GM21526 (cell line): ENCODE measurements around the gene PELI2.

Experiments
- ATAC-seq: cut with Tn5 transposase; IDR thresholded peaks from one replicate; pipeline ENCODE4 v1.9.1; 2021; ENCODE audit warnings: moderate library complexity; ENCODE audit not compliant: unreplicated experiment, low FRiP score

The PELI2 gene

DNA sequence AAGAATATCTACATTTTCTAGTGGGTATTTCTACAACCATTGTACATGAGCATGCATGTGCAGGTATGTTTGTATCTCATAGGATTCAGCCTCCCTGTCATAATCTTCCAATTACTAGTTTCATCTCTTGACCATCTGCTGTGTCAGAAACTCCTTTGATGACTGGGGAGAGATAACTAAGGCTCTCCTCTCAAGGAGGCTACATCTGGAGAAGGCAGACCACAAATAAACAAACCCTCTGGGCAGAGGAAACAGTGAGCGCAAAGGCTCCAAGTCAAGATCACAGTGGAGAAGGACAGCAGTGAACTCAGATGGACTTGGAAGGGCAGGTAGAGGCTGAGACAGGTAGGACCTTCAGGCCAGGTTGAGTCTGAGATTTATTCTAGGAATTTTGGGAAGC is 166.4 kb downstream of the PELI2 start:
- ATAC-seq: no peak

DNA sequence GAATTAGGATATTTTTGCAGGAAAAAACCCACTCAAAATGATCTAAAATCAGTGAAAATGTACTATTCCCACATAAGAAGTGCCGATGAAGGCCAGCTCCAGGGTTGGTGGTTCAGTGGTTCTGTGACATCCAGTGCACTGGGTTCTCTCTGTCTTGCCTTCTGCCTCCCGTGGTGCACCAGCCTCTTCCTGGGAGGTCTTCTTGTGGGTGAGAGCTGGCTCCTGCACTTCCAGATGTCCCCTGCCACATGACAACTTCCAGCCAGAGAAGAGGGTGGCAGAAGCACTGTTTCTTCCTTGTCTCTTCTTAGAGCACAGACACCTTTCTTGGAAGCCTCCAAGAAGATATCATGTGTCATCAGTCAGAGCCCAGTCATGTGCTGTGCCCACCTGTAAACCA is 170.9 kb downstream of the PELI2 start:
- no peak for ATAC-seq

DNA sequence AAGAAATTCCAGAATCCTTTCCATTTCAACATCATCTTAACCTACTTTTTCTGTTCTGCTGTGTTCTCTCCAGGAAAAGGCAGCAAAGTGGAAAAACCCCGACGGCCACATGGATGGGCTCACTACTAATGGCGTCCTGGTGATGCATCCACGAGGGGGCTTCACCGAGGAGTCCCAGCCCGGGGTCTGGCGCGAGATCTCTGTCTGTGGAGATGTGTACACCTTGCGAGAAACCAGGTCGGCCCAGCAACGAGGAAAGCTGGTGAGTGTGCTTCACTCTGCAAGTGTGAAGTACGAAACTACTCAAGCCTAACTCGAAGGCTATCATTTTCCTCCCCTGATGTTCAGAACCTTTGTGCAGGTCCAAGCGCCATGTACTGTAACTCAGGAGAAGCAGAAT is 172.0 kb downstream of the PELI2 start:
- ATAC-seq: no peak

DNA sequence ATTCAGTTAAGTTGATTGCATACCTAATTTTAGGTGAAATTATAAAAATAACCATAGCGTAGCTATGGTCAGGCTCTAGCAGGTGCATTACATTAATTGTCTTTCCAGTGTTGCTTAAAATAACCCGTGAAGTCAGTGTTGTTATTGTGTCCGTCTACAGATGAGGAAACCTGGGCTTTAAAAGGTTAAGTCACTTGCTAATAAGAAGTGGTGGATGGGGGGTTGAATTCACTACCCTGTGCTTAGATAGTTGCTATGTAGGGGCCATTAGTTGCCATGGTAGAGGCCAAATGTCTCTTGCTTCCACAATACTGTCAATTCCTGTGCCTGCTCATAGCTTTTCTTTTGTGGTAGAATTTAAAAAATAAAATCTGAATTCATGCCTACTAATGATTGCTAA is 174.8 kb downstream of the PELI2 start:
- ATAC-seq: no peak

DNA sequence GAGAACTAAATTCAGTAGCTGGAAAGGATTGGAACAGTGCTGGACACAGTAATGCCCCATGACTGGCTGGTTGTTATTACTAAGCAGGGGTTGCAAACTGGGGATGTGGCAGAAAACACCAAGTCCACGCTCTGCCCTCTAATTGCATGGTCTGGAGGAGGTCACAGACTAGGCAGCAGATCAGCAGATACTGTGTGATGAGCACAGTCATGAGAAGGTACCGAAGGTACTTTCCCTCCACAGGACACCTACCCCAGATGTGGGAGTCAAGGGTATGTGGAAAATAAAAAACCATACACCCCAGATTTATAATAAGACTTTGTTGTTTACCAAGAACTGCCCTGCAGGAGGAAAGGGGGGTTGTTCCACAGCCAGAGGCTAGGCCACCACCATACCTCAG is 175.3 kb downstream of the PELI2 start:
- no peak for ATAC-seq

DNA sequence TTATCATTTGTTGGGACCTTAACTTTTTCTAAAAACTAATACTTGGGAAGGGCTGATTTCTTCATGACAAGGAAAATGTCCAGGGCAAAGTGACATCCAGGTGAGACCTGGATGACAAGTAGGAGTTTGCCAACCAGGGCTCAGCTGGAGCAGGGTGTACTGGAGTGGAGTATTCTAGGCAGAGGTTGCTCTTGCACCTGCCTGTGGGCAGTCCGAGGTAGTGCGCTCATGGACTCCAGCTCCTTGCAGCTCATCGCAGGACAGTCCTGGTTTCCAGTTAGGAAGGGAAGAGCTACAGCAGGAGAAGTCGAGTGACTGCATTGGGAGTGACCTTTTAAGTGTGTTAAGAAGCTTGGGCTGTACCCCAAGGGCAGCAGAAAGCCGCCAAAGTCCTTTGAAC is 175.9 kb downstream of the PELI2 start:
- ATAC-seq: no peak

DNA sequence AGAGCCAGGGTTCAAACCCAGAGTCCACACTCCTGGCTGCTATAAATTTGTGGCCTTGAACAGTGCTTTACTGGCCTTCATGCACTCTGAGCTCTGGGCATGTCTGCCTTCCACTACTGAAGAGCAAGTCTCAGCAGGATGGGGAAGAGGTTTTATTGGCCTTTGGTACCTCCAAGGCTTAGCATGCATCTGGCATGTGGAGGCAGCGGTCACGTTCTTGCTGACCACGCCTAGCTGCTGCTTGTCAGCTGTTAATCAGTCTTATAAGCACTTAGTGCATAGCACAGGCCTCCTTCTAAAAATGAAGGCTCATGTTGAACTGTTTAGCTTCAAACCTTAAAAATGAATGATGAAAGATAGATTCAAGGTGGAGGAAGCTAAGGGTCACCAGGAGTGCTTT is 177.5 kb downstream of the PELI2 start:
- ATAC-seq: no peak

DNA sequence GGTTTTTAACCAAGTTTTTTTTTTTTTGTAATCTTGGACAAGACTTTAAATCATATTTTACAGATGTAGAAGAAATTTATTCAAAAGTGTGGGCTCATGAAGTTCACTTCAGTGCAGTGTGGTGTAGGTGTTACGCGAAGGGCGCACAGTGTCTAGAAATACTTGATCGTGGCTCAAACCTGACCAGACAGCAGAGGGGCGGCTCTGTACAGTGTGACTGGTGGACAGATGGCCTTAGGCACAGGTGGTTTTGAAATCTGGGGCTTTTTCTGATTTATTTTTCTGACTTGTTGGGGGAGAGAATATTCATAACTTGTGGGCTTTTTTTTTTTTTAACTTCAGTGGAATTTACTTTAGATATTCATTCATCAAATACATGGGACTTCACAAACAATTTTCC is 179.2 kb downstream of the PELI2 start:
- no peak for ATAC-seq

DNA sequence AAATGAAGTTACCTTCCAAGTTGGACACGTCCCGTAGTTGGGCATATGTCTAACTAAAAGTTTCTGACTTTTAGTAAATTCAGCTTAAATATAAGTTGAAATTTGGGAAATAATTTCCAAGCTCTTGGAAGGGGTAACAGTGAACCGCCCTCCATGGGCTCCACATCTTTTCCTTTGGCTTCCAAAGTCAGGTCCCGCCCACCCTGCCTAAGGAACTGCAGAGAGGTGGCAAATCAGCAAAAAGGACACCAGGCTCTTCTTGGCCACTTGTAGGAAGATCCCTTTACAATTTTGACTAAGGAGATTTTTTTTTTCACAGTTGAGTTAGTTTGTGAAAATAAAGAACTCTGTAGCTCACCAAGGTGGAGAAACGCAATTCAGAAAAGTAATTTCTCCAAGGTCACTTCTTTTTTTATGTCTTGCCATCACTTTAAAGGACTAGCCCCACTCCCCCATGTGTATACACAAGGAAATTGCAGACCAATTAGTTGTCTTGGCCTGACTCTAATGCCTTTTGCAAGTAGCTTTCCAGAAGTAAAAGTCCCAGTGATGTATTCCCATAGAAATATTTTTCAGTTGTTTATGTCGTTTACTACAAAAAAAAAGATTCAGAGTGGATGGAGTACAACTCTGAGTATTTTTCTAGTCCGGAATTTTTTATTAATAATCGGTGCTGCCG is 181.2 kb downstream of the PELI2 start:
- ATAC-seq: no peak

DNA sequence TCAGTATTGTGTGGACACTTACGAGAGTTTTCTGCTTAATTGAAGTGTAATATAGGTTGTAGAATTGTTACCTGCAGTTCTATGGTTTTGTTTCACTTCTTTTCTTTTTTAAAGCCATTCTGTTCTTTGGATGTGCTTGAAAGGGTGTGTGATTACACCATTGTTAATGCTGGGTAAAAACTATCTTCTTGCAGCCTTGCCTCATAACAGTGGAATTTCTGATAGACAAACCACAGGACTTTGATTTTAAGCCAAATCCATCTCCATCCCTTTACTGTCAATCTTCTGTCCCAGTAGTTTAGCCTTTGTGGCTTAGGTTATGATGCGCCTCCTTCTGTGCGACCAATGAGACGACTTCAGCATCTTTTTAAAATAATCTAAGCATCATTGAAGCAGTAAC is 182.3 kb downstream of the PELI2 start:
- no peak for ATAC-seq

DNA sequence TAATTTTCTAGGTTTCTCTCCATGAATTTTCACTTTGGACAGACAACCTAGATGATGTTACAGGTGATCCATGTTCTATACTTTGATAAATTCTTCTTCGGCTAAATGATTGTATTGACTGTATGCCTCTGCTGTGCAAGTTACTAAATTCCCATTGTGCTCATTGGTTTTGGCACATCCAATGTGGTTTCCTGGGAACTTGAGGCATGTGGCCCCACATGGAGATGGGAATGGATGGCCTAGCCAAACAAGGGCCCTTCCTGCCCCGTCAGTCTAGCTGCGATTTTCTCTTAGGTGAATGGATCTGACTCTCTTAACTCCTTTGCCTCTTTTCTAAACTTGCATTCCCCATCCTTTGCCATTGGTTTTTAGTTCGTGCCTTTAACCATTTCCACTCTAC is 186.2 kb downstream of the PELI2 start:
- ATAC-seq: no peak

DNA sequence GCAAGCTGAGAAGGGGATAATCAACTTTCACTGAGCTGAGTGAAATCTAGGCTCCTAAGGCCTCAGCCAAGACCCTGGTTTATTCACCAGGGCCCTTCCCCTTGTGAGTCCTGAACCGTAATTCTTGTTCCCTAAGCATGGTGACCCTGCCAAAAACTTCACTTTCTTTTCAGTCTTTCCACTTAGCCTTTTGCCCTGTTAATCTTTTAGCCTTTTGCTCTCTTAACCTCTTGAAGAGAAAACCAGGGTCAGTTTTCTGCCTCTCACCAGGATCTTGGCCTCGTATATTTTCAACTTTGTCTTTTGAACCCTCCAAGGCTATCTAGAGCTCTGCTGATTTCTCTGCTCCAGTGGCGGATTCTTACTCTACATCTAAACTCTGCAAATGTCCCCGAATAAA is 191.0 kb downstream of the PELI2 start:
- ATAC-seq: no peak

DNA sequence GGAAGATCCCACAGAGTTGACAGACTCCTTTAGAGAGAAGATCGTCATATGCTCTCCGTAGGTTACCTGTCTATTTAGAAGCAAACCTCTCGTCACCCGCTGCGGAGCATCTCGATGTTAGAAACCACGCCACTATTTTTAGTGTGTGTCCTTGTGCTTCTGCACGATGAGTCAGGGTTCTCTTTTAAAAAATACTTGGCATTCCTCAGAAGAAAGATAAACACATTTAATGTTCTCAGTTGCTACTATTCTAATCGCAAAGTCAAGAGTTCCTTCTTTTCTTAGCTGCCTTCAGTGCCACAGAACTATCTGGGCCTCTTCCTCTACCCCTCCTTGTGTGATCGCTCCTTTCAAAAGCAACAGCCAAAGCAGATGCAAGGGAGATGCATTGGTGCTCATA is 192.4 kb downstream of the PELI2 start:
- no peak for ATAC-seq

DNA sequence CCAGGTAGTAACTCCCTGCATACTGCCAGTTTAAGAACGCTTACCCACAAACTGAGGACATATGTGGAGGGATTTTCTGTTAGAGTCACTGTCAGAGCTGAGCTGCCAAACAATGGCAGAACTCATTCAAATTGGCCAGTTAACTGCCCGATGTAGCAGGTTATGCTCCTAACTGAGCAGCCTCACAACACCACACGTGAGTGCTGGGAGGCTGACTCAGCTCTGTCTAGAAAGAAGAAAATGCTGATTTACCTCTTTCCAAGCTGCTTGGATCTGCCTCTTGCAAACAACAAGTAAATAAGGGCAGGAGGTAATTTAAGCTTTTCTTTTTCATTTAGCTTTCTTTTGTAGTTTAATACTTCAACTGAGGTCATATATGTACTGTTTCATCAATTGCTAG is 195.6 kb downstream of the PELI2 start:
- ATAC-seq: no peak

DNA sequence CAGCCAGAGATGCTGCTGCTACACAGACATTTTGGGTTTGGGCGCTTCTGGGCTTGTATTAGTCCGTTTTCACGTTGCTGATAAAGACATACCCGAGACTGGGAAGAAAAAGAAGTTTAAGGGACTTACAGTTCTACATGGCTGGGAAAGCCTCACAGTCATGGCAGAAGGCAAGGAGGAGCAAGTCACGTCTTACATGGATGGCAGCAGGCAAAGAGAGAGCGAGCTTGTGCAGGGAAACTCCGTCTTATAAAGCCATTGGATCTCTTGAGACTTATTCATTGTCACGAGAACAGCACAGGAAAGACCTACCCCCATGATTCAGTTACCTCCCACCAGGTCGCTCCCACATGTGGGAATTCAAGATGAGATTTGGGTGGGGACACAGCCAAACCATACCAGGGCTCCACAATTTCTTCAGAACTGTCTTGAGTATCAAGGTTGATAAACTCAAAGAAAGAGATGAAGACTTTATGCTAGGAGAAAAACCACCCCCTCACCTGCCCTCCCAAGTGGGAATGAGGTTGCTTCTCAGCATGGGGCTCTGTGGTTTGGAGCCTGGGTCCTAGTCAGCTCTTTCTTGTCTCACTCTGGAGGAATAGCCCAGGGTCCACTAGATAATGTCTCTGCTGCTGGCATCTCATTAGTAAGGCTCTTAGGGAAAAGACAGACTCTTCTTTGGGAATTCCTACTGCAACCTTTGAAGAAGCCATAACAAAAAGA is 200.3 kb downstream of the PELI2 start:
- ATAC-seq: no peak

DNA sequence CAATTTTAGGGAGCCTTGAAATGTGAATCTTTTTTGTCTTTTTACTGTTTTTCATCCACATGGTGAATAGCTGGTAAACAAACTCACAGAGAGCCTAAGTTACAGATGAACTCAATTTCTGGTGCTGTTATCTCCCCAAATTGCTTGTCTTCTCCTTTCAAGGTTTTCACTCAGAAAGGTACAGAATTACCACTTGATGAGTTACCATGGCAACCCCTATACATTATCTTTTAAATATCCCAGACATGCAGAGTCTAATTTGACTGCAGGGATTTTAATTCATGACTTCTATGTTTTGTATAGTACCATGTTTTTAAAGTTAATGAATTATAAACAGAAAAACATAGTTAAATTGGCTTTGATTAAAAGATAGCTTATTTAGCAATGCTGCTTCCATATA is 203.7 kb downstream of the PELI2 start:
- ATAC-seq: no peak

DNA sequence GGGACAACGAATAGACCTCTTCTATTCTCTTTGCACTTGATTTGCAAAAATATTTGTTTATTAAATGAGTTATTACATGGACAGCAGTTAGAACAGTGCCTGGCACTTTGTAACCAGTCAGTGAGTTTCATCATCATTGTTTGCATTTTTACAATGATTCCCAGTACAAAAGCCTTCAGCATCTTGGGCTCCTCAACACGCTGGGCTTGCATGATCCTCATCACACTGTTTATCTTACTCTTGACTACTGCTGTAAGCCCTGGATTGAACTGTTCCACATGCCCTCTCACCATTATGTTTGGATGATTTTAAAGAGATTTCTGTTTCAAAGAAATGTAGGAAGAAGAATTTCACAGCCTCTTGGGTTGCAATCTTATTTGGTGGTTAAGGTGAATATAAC is 204.3 kb downstream of the PELI2 start:
- ATAC-seq: no peak

DNA sequence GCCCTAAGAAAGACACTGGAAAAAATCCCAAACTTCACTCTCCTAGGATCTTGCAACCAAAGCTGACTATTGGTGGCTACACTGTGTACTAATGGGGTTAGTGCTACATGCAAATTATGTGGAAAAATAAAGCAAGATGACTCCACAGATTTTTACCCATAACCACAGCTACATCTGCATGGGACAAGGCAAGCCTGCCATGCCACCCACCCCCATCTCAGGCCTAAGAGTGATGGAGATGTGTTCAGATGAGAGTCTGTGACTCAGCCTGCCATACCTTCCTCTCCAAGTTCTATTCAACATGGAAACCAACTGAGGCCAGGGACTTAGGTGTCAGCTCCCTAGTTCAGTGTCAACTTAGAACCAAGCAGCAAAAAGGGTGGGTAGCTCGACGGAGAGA is 206.2 kb downstream of the PELI2 start:
- ATAC-seq: no peak

DNA sequence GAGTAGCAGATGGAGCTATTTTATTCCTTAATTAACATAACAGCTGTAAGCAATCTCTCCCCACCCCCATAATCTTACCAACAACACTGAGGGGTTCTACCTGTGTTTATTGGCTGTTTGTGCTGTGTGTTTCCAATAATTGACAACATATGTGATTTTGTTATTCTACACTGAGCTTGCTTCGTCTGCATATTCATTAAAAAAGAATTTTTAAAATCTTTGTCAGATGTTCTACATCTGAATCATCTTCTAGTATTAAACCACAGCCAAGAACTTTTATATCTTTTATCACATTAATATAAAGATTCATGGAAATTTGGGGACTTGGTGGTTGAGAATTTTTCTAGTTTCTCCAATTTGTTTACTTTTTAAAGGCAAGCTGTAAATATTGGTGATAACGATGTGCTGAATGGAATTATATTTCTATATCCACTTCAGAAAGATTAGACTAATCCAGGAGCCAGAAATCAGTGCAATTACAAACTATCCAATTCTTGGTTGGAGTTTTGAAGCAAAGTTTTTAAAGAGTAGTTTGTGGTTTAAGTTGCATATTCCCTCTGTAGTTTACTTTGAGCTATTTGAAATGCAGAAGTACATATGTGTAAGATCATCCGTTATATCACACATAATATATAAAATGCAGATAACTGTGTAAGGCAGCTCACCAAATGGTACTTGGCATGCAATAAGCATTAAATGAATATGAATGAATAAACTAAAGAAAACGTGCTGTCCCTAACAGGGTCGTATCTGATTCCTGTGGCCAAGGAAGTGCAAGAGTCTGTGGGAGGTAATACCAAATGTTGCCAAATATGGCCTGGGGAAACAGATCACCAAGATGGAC is 206.9 kb downstream of the PELI2 start:
- ATAC-seq: no peak

DNA sequence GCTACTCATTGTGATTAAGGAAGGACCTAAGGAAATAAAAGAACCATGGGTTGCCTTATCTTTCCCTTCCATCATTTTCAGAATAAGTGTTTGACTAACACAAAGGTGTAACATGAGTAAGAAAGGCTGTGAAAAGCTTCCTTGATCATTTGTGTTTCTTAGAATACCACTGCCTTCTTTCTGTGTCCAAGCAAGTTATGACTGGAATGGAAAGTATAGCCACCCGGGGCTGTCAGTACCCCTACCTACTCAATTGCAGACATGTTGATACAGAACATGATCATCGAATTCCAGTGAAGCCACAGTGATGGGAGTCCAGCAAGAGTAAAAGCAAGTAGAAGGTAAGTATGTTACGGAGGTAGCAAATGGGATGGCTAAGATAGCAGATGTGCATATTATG is 209.8 kb downstream of the PELI2 start:
- no peak for ATAC-seq

DNA sequence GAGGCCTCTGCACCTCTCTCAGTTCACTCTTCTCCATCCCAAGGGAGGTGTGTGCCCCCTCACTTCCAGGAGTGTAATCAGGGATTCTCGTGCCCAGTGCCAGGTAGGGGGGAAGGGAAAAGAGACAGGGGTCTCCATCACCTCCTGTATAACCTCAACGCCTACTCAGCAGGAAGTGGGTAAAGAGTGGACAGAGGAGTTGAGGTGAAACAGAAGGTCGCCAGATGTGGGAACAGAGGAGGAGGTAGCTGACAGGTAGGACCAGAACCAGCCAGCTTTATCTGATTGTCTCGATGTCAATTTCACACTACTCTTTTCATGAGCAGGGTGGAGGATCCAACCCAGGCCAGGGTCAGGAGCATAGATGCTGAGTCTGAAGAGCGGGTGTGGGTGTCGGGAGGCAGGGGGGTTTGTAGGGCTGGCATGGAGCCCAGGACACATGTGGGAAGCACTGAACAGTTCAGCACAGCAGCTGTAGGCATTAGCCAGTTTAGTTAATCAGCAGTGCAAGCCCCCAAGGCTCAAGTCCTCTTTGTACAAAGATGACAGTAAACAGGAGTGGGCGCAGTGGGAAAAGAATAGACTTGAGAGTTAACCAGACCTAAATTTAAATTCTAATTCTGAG is 213.5 kb downstream of the PELI2 start:
- no peak for ATAC-seq
